Aorta (tissue), 5 donors: ENCODE results near the gene ANKRD2. TPM values are rescaled to one million over a fixed set of nuclear protein-coding genes. Genes with fewer than 3 reads are reported as not detected.
"Not testable (repeated sequence)": the region's sequence is repeated elsewhere in the genome, so short reads cannot be mapped to it uniquely, and the experiment has no call there.

Experiments
- ATAC-seq: fragments of 200-7000 bp; cut with Tn5 transposase; one replicate; pipeline ENCODE4 v1.9.1; 2022; ENCODE audit warnings: moderate library complexity; ENCODE audit not compliant: low FRiP score
- DNase-seq, 2 donors: peaks; one replicate each; pipeline ENCODE4 v3.0.0-alpha.2; 2020
- H3K27ac ChIP-seq, 2 donors: one replicate each; pipeline ENCODE4 v1.5.1; 2013; ENCODE audit warnings: low read length in 2 of 2, mild to moderate bottlenecking in 2 of 2, moderate library complexity in 2 of 2, control low read depth in 1 of 2, inconsistent platforms in 1 of 2, low read depth in 1 of 2
- H3K27me3 ChIP-seq, 2 donors: one replicate each; pipeline ENCODE4 v1.6.1; 2013; ENCODE audit warnings: control low read depth in 1 of 2, low read length in 1 of 2, mild to moderate bottlenecking in 1 of 2, moderate library complexity in 1 of 2; ENCODE audit not compliant: insufficient read depth in 2 of 2, control insufficient read depth in 1 of 2
- H3K36me3 ChIP-seq, 2 donors: one replicate each; pipeline ENCODE4 v1.6.1; 2013; ENCODE audit warnings: control low read depth in 1 of 2, low read length in 1 of 2, mild to moderate bottlenecking in 1 of 2; ENCODE audit not compliant: insufficient read depth in 2 of 2, control insufficient read depth in 1 of 2
- H3K4me1 ChIP-seq, 2 donors: one replicate each; pipeline ENCODE4 v1.6.1; 2013; ENCODE audit warnings: low read length in 2 of 2, control low read depth in 1 of 2, mild to moderate bottlenecking in 1 of 2, moderate library complexity in 1 of 2; ENCODE audit not compliant: insufficient read depth in 2 of 2, control insufficient read depth in 1 of 2
- H3K4me3 ChIP-seq, 2 donors: one replicate each; pipeline ENCODE4 v1.5.1; 2013; ENCODE audit warnings: low read length in 2 of 2, control low read depth in 1 of 2, mild to moderate bottlenecking in 1 of 2
- H3K9me3 ChIP-seq: one replicate; pipeline ENCODE4 v1.6.1; 2013; ENCODE audit warnings: mild to moderate bottlenecking, low read length; ENCODE audit not compliant: control insufficient read depth
- WGBS, 2 donors: extraction: QIAGEN DNeasy Blood & Tissue Kit; methylation state at CpG; one replicate each; pipeline ENCODE4 v1.1.7; 2013; 5-methylcytosine and 5-hydroxymethylcytosine counted together
- intact Hi-C, 2 donors: fragments of 100-400 bp; cut with DNase I; formaldehyde crosslinking; loops; one replicate each; pipeline versions ENCODE4 v1.14.2 to v1.15.0; 2022
- polyA plus RNA-seq, 2 donors: library from polyadenylated mRNA; stranded (reverse); fragments of 200-250 nt; gene quantifications; one replicate each; pipeline ENCODE4 v1.2.3, GENCODE V29; 2013
- total RNA-seq, 2 donors: library from RNA; stranded (reverse); fragmentation: NEBNext Ultra II Directional; extraction: Animal tissue kit (Norgen Biotek cat#: 25700); gene quantifications; one replicate each; pipeline ENCODE4 v1.2.1, GENCODE V29; 2021
- donor health status: healthy with polysubstance abuse.
- donor health status: Bipolar disorder and iron deficiency.
- donor health status: DM: no; HTN: no; CAD: no.
- donor health status: DM: no; HTN: no; CAD: no.
- donor health status: DM: yes; HTN: yes; CAD: no.

ANKRD2 gene
- total and polyA plus RNA-seq, 4 donors = 0.39 to 3.1 (median 1.1) TPM

DNA sequence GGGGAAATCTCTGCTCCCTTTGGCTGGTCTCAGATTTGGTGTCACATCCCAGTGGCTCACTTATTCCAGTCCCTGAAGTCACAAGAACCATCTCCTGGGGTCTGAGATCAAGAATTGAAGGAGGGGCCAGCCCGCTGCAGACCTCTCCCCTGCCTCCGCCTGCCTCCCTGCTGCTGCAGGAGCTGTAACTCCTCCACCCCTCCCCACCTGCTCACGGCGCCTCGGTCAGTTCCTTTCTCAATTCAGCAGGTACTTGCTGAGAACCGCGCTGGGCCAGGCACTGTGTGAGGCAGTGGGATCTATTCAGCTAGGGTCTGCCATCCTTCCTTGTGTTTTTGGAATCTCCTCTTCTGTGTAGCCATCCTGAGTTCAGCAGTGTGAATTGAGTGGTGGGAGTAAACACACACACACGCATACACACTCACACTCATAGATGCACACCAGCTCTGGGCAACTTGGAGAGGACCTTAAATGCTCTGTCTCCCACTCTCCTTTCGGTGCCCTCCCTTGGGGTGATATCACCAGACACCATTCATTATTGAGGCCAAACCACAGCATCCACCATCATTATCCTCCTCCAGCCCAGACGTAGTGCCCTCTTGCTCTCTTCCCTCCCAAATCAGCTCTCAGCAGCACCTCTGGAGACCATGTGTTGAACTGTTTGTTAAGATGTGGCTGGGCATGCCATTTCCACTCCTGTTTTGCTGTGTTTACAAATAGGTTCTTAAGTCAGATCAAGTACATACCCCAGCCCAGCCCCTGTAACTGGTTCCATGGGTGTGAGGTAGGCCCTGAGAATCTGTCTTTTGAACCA lies 22.0 kb upstream of the ANKRD2 start:
- Histone ChIP-seq H3K4me3 (no peak overlapping the region), H3K27me3 (no peaks in the 10 kb centered on the region), H3K36me3 (no peaks in the 10 kb centered on the region), H3K27ac (no peak overlapping the region), H3K9me3 (no peaks in the 10 kb centered on the region), H3K4me1 (no peaks in the 10 kb centered on the region)
- DNase-seq (peak in 1 of 2 donors; percentile 71), ATAC-seq (no peak)
- WGBS, 2 donors = 78 to 82% methylated on average over 10 of the region's 10 CpGs
- intact Hi-C loops = loop anchor here in 1 of 2 donors (5.0 kb wide), 1 partner anchor 103 kb away; the partner anchor contains the start of genes EXOSC1 and ZDHHC16

DNA sequence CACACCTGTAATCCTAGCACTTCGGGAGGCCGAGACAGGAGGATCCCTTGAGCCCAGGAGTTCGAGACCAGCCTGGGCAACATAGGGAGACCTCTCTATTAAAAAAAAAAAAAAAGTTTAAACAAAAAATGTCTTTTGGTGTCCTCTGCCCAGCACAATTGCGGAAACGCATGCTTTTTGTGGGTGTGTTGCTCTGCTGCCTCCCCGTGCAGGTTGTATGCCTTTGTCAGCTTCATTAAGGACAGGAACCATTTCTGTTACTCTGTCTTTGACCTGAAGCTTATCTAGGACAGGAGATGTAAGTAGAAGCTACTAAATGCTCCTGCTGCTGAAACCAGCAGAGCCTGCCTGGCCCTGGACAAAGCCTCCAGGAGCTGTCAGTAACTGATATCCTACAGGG lies 21.3 kb upstream of the ANKRD2 start:
- H3K4me3 ChIP-seq = no peak overlapping the region
- H3K4me1 ChIP-seq = no peaks in the 10 kb centered on the region
- intact Hi-C loops = loop anchor here in 1 of 2 donors (5.0 kb wide), 1 partner anchor 104 kb away; the partner anchor contains the start of genes EXOSC1 and ZDHHC16
- H3K27me3 ChIP-seq = no peaks in the 10 kb centered on the region
- no peaks in the 10 kb centered on the region for H3K9me3 ChIP-seq
- H3K36me3 ChIP-seq = no peaks in the 10 kb centered on the region
- H3K27ac ChIP-seq = no peak overlapping the region
- DNase-seq (peak in 1 of 2 donors; percentile 20), ATAC-seq (no peak)
- WGBS, 2 donors = 89 to 90% methylated on average over 6 of the region's 6 CpGs

- Histone ChIP-seq H3K27me3 (no peaks in the 10 kb centered on the region), H3K9me3 (no peaks in the 10 kb centered on the region), H3K4me3 (no peak overlapping the region), H3K36me3 (no peaks in the 10 kb centered on the region), H3K4me1 (no peaks in the 10 kb centered on the region), H3K27ac (no peak overlapping the region)
- DNase-seq (peak; percentile 79 to 90), ATAC-seq (peak; percentile 92)
- intact Hi-C loops = loop anchor here (1.0 to 5.0 kb wide), 4 partner anchors 19 to 106 kb away; partner anchors contain the start of genes EXOSC1 (in 1 of the 2) and ZDHHC16 (in 1 of the 2)
- 20% methylated on average over 6 of the region's 6 CpGs for WGBS, 2 donors
These were observed 19.0 kb upstream of the ANKRD2 start for GRCh38 chr10:97553575-97554031.

GRCh38 chr10:97554336-97554735 lies 18.2 kb upstream of the ANKRD2 start:
- not testable (repeated sequence) for H3K27ac ChIP-seq, H3K9me3 ChIP-seq, ATAC-seq, H3K4me3 ChIP-seq, H3K4me1 ChIP-seq, H3K36me3 ChIP-seq, H3K27me3 ChIP-seq
- DNase-seq = peak in 1 of 2 donors; percentile 50
- intact Hi-C loops = loop anchor here in 1 of 2 donors (5.0 kb wide), 1 partner anchor 107 kb away; the partner anchor contains the start of genes EXOSC1 and ZDHHC16
- WGBS, 2 donors = 94 to 96% methylated on average over 5 of the region's 5 CpGs

DNA sequence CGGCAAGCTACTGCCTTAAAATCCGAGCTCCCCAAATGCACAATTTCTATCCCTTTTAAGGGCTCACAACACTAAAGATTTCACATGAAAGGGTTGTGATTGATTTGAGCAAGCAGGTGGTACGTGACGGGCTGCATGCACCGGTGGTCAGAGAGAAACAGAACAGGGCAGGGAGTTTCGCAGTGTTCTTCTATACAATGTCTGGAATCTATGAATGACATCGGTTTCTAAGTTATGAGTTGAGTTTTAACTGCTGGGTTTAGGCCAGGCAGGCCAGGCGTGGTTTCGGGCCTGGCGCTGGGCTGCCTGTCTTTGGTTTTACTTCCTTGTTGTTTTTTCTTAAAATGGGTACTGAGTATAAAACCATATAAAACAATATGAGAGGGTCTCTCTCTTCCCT lies 17.0 kb upstream of the ANKRD2 start:
- H3K27ac ChIP-seq, H3K9me3 ChIP-seq, ATAC-seq, H3K36me3 ChIP-seq, H3K27me3 ChIP-seq, H3K4me1 ChIP-seq, intact Hi-C loops, H3K4me3 ChIP-seq: not testable (repeated sequence)
- DNase-seq = peak in 1 of 2 donors; percentile 21
- WGBS, 2 donors = 87 to 97% methylated on average over 7 to 10 of the region's 10 CpGs

GRCh38 chr10:97560731-97561381 lies 11.7 kb upstream of the ANKRD2 start:
- ATAC-seq, H3K9me3 ChIP-seq, H3K4me3 ChIP-seq, H3K27me3 ChIP-seq, intact Hi-C loops, H3K36me3 ChIP-seq, H3K27ac ChIP-seq, H3K4me1 ChIP-seq: not testable (repeated sequence)
- peak in 1 of 2 donors; percentile 77 for DNase-seq
- WGBS, 2 donors = 91 to 92% methylated on average over 17 of the region's 17 CpGs

- intact Hi-C loops, H3K27ac ChIP-seq, H3K36me3 ChIP-seq, H3K9me3 ChIP-seq, H3K4me3 ChIP-seq, H3K4me1 ChIP-seq, H3K27me3 ChIP-seq, ATAC-seq: not testable (repeated sequence)
- DNase-seq = peak in 1 of 2 donors; percentile 9
- WGBS, 2 donors = 82 to 86% methylated on average over 12 of the region's 12 CpGs
These were observed 11.0 kb upstream of the ANKRD2 start for GRCh38 chr10:97561386-97562077.

DNA sequence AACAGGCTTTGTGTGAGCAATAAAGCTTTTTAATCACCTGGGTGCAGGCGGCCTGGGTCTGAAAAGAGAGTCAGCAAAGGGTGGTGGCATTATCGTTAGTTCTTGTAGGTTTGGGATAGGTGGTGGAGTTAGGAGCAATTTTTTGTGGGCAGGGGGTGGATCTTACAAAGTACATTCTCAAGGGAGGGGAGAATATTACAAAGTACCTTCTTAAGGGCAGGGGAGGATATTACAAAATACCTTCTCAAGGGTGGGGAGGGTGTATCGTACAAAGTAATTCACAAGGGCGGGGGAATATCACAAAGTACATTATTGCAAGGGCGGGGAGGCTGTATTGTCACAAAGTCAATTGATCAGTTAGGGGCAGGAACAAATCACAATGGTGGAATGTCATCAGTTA lies 10.2 kb upstream of the ANKRD2 start:
- intact Hi-C loops, H3K36me3 ChIP-seq, ATAC-seq, H3K4me1 ChIP-seq, H3K27ac ChIP-seq, DNase-seq, H3K27me3 ChIP-seq, H3K9me3 ChIP-seq, H3K4me3 ChIP-seq: not testable (repeated sequence)
- 98 to 99% methylated on average over 5 of the region's 5 CpGs for WGBS, 2 donors
